GM19438 (cell line): ENCODE measurements around the gene HRG.
"Not testable (repeated sequence)": the region's sequence is repeated elsewhere in the genome, so short reads cannot be mapped to it uniquely, and the experiment has no call there.

Source experiments
- ATAC-seq: cut with Tn5 transposase; IDR thresholded peaks from one replicate; pipeline ENCODE4 v1.9.1; 2021; ENCODE audit warnings: low read depth; ENCODE audit not compliant: unreplicated experiment

HRG gene

DNA sequence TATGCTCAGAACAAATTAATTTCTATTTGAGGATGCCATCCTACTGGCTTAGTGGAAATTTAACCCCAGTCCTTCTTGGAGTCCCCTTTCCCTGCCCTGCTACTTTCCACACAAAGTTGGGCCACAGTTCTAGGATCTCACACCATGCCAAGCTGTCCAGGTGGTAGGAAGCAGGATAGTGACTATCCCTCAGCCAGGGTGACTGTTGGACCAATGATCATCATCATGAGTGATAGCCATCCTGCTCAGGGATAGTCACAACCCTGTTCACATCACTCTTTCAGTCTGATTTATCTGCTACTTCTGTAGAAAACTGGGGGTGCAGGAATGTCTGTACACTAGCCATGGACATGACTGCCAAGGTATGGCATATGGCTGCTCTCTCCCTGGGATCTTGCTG is 12.8 kb downstream of the HRG start:
- ATAC-seq: no peak

GRCh38 chr3:186679151-186679550 is 13.3 kb downstream of the HRG start:
- no peak for ATAC-seq

DNA sequence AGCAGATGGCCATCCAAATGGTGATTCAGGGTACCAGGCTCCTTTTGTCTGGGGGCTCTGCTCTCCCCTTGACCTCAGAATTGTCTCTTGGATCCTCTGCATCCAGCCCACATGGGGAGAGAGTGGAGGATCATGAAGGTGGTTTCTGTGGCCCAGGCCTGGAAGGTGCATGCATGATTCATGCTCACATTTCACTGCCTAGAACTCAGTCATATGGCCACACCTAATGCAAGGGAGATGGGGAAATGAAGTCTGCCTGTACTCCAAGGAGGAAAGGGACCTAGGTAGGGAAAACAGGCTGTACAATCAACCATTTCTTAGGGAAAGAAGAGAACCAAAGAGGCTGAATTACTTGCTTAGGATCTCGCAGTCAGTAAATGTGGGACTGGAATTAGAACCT is 15.1 kb downstream of the HRG start:
- ATAC-seq: no peak

DNA sequence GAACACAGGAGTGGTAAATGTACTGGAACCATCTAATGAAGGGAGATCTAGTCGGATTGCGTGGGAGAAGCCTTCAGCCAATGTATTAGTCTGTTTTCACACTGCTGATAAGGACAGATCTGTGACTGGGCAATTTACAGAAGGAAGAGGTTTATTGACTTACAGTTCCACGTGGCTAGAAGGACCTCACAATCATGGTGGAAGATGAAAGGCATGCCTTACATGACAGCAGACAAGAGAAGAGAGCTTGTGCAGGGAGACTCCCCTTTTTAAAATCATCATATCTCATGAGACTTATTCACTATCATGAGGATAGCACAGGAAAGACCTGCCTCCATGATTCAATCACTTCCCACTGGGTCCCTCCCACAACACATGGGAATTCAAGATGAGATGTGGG is 17.0 kb downstream of the HRG start:
- ATAC-seq: no peak

GRCh38 chr3:186683979-186684378 is 18.2 kb downstream of the HRG start:
- no peak for ATAC-seq

DNA sequence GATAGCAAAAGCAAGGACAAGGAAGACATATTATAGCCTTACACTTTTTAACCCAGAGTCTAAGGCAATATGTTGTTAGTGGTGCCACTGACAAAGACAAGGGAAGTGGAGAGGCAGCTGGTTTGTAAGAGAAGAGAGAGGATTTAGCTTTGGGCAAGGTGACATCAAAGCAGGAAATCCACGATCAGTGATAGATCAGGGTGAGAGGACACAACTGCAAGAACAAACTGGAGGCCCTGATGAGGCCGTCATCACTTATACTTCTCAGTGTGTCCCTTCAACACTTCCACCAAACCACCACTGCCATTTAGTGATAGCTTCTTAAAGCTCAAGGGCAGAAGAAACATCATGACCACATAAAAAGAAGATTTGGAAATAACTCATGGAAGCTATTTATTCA is 20.7 kb downstream of the HRG start:
- ATAC-seq: not testable (repeated sequence)

DNA sequence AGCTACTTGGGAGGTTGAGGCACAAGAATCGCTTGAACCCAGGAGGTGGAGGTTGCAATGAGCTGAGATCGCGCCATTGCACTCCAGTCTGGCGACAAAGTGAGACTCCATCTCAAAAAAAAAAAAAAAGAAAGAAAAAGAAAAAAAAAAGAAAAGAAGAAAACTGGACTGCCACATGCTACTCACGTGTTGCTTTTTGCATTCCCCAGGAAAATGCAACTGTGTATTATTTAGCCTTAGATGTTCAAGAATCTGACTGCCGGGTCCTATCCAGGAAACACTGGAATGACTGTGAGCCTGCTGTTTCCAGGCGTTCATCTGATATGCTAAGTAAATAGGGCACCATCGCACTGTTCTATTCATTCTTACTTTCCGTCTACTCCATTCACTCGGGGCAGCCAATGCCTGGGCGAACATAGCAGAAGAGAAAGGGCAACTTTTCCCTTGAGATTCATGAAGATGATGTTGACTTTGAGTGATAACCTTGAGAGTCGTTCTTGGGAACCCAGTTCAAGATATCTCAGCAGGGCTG is 21.4 kb downstream of the HRG start:
- no peak for ATAC-seq

- not testable (repeated sequence) for ATAC-seq
These were observed 24.5 kb downstream of the HRG start for GRCh38 chr3:186690304-186690703.

GRCh38 chr3:186691676-186692075 is 25.9 kb downstream of the HRG start:
- ATAC-seq: no peak

- ATAC-seq: no peak
These were observed 28.0 kb downstream of the HRG start for GRCh38 chr3:186693843-186694242.

GRCh38 chr3:186694288-186695032 is 28.6 kb downstream of the HRG start:
- no peak for ATAC-seq

GRCh38 chr3:186696522-186696921 is 30.7 kb downstream of the HRG start:
- no peak for ATAC-seq

DNA sequence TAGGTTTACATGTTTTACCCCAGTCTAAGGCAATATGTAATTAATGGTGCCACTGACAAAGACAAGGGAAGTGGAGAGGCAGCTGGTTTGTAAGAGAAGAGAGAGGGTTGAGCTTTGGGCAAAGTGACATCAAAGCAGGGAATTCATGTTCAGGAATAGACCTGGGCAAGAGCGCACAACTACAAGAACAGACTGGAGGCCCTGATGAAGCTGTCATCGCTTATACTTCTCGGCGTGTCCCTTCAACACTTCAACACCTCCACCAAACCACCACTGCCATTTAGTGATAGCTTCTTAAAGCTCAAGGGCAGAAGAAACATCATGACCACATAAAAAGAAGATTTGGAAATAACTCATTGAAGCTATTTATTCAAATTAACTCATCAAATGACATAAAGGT is 31.7 kb downstream of the HRG start:
- no peak for ATAC-seq

DNA sequence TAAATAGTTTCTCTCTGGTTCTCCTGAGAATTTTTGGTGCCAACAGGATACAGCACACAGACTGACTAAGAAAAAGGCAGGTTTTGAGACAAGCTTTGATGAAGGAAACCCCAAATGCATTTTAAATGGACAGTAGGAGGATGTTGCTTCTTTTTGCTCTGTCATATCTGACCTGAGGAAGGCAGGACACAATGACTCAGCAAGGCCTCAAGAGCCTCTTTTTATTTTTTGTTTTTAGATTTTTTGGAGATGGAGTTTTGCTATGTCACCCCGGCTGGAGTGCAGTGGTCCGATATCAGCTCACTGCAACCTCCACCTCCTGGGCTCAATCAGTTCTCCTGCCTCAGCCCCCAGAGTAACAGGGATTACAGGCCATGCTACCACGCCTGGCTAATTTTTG is 34.5 kb downstream of the HRG start:
- no peak for ATAC-seq

DNA sequence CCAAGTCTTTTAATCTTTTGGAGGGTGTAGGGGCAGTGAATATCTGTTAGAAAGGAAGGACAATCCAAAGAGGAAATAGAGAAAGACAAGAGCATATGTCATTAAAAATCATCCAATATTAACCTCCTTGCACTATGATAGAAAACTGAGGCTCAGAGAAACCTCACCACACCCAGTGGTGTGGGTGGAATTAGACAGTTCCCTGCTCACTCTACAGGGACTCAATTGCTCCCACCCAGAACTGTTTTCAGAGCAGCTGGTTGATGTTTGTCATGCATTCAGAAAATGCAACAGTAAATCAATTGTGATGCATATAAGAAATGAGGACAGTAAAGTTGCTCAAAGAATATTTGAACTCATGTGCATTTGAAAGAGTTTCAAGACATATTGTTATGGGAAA is 36.6 kb downstream of the HRG start:
- ATAC-seq: not testable (repeated sequence)

DNA sequence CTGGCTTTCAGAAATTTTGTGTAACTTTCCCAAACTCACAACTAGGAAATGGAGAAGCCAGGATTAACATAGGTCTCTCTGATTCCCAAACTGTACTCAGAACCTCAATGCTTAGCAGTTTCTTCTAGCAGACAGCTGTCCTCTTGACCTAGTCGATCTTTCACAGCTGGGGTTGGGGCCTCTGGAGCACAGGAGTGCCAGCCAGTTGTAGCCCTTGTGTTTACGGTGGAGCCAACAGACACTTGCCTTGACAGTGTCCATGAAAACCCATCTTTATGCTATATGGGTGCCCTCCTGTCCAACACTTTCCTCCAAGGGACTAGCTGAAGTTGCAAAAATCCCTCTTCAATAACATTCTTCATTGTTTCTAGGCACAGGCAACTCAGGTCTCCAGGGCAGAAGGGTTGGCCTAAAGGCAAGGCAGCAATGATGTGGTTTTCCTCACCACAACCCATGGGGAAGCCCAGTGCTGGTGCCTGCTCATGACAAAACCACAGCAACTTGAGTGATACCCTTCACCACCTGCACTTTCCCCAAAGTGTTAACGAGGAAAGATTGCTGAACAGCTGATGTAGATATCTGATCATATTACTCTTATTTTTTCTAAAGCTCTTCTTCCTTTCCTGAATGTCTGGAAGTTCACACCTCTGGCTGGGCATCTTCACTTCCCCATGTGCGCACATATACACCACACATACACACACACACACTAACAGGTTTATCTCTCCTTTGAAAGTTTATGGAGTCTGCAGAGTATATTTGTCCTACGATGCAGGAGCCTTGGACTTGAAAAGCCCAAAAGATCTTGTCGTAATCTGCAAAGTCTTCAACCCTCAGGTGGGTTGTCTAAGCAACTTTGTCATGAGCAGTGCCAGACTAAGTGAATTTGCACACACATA is 40.3 kb downstream of the HRG start:
- peak; percentile 81 for ATAC-seq

GRCh38 chr3:186708983-186709679 is 43.3 kb downstream of the HRG start:
- ATAC-seq: no peak

GRCh38 chr3:186710694-186711093 is 44.9 kb downstream of the HRG start:
- not testable (repeated sequence) for ATAC-seq

DNA sequence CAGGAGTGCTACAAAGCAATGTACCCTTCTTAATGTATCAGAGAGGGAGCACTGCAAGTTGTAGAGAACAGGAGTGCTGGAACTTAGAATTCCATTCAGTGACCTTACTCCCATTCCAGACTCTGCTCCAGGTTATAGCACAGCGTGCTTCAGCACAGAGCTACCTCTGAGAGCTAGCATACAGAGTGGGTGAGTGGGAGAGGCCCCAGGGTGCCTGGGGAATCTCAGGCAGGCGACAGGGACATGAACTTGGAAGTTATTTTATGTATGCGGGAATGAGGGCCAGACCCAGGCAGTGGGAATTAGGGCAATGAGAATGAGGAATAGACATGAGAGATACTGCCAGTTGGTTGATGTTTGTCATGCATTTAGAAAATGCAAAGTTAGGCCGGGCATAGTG is 47.7 kb downstream of the HRG start:
- ATAC-seq: no peak

DNA sequence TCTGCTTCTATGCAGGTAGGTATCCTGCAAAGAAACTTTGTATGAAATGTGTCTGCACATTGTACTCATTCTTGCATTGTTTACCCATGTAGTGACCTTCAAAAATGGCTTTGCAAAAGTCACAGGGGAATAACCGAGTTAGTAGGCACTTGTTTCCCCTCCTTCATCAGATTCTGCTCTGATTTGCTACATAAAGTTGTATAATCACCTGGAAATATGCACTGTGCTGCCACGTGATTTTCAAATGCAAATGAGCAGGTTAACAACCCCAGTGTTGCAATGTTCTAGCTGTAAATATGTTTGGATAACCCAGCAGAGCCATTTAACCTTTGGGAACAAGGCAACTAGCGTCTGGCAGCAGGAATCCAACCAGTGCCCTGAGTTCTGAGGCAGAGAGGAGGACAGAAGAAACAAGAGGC is 51.2 kb downstream of the HRG start, which contains the start of gene KNG1:
TSS of gene KNG1 (plus strand) at position 321 of the 419 bp plus-strand sequence. CDS start 184 bp downstream, outside the sequence.
- ATAC-seq: no peak
